GM21825 (cell line): ENCODE results near the gene CERT1.
"Not testable (repeated sequence)": the region's sequence is repeated elsewhere in the genome, so short reads cannot be mapped to it uniquely, and the experiment has no call there.

ENCODE experiments used
- ATAC-seq: cut with Tn5 transposase; IDR thresholded peaks from one replicate; pipeline ENCODE4 v1.9.1; 2021; ENCODE audit warnings: mild to moderate bottlenecking, moderate library complexity; ENCODE audit not compliant: unreplicated experiment

CERT1 gene

DNA sequence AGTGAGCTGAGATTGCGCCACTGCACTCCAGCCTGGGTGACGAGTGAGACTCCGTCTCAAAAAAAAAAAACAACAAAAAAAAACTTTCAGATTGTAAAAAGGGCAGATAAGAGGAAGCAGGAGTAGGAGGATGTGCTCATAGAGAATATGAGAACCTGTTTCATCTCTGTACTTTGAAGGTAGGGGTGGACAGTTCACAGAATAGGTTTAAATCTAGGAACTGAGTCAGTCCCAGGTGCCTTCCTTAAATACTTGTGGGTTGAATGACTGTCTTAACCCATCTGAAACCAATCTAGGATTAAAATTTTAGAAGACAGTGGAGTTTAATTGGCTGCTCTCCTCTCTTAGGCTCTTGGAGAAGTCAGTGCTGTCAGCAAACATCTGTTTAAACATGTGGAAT is 12.6 kb upstream of the CERT1 start:
- peak; percentile 90 for ATAC-seq

DNA sequence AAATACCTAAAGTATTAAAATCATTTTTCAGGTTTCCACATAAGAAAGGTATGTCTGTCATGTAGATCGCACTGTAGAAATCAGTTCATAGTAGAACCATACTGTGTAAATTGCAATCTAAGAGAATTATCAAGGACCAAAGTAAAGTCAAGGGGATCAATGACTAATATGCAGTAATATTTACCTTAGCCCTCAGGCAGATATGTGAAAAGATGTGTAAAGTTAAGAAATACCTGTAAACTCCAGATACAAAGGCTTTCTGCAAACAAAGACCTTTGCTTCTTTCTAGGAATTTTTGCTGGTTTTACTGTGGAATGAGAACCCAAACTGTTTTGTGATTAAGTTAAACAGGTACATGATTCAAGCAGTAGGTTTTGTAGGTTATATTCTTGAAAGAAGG is 11.8 kb upstream of the CERT1 start:
- ATAC-seq, result no peak

GRCh38 chr5:75522542-75522941 is 11.1 kb upstream of the CERT1 start:
- no peak for ATAC-seq

- ATAC-seq, result no peak
Measured at GRCh38 chr5:75522025-75522424, 10.6 kb upstream of the CERT1 start.

DNA sequence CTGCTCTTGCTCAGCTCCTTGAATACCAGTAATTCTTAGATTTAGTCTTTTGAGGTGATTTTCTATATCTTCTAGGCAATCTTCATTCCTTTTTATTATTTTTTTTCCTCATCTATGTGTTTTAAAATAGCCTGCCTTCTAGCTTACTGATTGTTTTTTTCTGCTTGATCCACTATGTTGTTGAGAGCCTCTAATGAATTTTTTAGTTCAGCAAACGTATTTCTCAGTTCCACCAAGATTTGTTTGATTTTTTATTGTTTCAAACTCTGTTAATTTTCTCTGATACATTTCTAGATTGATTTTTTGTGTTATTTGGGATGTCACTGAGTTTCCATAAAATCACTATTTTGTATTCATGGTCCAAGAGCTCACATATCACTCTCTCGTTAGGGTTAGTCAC is 9.8 kb upstream of the CERT1 start:
- no peak for ATAC-seq

GRCh38 chr5:75519761-75520160 is 8.3 kb upstream of the CERT1 start:
- ATAC-seq, result no peak

DNA sequence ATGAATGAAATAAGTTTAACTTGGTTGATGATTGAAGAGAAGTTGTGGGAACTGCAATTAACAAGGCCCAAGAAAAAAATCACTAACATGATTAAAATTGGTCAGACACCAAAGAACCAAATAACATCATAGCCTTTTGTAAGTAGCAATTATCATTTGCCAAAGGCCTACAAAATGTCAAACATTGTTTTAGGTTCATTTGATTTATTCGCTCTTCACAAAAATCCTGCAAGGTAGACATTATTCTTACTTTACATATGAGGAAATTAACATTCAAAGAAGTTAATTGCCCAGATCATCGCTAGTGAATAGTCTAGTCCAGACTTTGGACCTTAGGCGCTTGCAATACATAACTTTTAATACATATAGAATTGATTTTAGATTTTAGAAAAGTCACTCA is 2.9 kb upstream of the CERT1 start:
- ATAC-seq, result no peak

GRCh38 chr5:75513841-75514240 is 2.4 kb upstream of the CERT1 start:
- no peak for ATAC-seq

- ATAC-seq, result no peak
Measured at GRCh38 chr5:75512383-75513074, 1.1 kb upstream of the CERT1 start.

- peak; percentile 24 for ATAC-seq
Measured at GRCh38 chr5:75510836-75511434, 494 bp downstream of the CERT1 start.

DNA sequence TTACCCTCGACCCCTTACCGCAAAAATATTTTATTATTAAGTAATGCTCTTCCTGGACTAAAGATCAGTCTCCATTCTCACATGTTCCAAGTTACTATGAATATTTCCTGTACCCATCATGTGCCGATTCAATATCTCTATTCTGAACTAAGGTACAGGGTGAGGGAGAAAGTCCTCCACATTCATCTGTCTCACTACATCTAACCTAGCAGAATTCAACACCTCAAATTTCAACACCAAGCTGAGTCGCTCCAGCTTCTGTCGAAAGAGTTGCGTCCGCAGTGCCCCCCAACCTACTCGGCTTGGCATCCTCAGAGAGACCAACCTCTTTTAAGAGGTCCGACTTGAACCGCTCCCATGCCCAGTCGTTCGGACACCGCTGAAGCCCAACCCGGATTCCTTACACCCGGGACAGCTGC is 1.0 kb downstream of the CERT1 start:
- ATAC-seq, result peak; percentile 14

DNA sequence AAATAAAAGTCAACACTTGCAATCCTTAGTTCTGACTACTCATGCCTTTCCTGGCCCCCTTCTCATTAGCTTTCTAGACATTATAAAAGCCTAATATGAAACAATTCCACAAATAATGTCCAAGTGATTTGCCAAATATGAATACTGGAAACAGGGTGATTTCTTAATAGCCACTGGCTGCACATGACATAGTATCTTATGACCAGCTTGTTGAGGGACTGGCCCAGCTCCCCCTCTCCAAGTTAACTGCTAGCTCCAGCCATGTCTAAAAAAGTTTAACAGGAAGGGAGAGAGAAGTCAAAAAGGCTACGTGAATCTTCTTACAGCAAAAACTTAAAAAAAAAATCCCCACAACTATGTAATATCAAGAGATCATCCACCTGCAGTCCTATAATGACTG is 1.5 kb downstream of the CERT1 start:
- no peak for ATAC-seq

GRCh38 chr5:75509546-75509945 is 1.9 kb downstream of the CERT1 start:
- no peak for ATAC-seq

- no peak for ATAC-seq
Measured at GRCh38 chr5:75507841-75508240, 3.6 kb downstream of the CERT1 start.

DNA sequence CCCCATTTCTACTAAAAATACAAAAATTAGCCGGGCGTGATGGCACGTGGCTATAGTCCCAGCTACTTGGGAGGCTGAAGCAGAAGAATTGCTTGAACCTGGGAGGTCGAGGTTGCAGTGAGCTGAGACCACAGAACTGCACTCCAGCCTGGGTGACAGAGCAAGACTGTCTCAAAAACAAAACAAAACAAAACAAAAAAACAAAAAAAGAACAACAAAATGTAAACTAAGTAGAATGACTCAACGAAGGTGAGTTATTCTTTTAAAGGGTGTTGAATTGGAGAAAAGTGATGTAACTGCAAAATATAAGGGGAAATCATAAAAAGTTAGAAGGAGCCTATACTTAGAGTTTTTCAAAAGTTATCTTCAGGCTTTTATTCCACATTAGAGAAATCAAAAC is 6.3 kb downstream of the CERT1 start:
- not testable (repeated sequence) for ATAC-seq

- not testable (repeated sequence) for ATAC-seq
Measured at GRCh38 chr5:75498875-75499274, 12.6 kb downstream of the CERT1 start.

DNA sequence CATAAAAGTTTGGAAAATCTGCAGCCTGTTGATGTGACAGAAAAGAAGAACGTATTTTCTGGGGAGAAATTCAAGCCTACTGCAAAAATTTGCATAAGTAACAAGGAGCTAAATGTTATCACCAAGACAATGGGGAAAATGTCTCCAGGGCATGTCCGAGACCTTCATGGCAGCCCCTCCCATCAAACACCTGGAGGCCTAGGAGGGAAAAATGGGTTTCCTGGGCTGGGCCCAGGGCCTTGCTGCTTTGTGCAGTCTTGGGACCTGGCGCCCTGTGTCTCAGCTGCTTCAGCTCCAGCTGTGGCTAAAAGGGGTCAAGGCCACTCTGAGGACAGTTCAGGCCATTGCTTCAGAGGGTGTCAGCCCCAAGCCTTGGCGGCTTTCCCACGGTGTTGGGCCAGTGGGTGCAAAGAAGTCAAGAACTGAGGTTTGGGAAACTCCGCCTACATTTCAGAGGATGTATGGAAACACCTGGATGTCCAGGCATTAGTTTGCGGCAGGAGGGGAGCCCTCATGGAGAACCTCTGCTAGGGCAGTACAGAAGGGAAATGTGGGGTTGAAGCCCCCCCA is 13.1 kb downstream of the CERT1 start:
- no peak for ATAC-seq

- ATAC-seq, result no peak
Measured at GRCh38 chr5:75496026-75496425, 15.4 kb downstream of the CERT1 start.

DNA sequence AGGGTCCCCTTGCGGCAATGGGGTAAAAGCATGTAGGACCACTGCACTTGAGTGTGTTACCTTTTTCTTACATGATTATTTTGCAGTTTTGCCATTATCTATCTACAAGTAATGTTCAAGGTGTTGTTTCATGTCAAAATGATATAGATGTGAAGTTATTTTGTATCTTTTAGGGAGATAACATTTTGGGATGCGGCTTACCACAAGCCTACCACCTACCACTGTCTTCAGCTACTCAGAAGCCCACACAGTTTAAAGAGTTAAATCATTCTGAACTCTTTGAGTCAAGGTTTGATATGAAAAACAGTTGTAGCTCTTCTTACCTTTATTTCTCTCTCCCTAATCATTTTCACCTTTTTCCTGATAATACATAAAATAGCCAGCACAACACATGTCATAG is 19.8 kb downstream of the CERT1 start:
- no peak for ATAC-seq

DNA sequence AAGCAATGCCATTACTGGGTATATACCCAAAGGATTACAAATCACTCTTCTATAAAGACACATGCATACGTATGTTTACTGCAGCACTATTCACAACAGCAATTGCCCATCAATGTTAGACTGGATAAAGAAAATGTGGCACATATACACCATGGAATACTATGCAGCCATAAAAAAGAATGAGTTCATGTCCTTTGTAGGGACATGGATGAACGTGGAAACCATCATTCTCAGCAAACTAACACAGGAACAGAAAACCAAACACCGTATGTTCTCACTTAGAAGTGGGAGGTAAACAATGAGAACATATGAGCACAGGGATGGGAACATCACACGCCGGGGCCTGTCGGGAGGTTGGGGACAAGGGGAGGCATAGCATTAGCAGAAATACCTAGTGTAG is 21.6 kb downstream of the CERT1 start:
- ATAC-seq, result not testable (repeated sequence)

- no peak for ATAC-seq
Measured at GRCh38 chr5:75484605-75485004, 26.8 kb downstream of the CERT1 start.

GRCh38 chr5:75482482-75482881 is 28.9 kb downstream of the CERT1 start:
- ATAC-seq, result no peak

- no peak for ATAC-seq
Measured at GRCh38 chr5:75481024-75481423, 30.4 kb downstream of the CERT1 start.
